ENCODE results near the gene CCDC74B. TPM values are rescaled to one million over a fixed set of nuclear protein-coding genes. Genes with fewer than 3 reads are reported as not detected.
"Not testable (repeated sequence)": the region's sequence is repeated elsewhere in the genome, so short reads cannot be mapped to it uniquely, and the experiment has no call there.

CCDC74B gene
- total RNA-seq, 3 donors from 2014 or later (not counting 1 experiment from before 2014, with no cell fraction given), result 0.25 to 1.4 (median 0.28) TPM

- Histone ChIP-seq H3K36me3 (ENCODE audit: control insufficient read depth, insufficient read depth, low read length) (peaks cover 22% of the 10 kb centered on the region), H3K27ac (ENCODE audit: low read length) (no peak overlapping the region), H3K27me3 (ENCODE audit: control insufficient read depth, insufficient read depth, low read length) (no peaks in the 10 kb centered on the region), H3K4me3 (ENCODE audit: low read length) (no peak overlapping the region), H3K4me1 (ENCODE audit: control insufficient read depth, insufficient read depth, low read length) (peaks cover 21% of the 10 kb centered on the region), H3K9me3 (ENCODE audit: control insufficient read depth, insufficient read depth, low read length) (no peaks in the 10 kb centered on the region)
- intact Hi-C loops (cut with micrococcal nuclease), result no loop called here
- ATAC-seq (no peak), DNase-seq (no peak)
- H3K27ac Mint-ChIP-seq, result peak overlapping the region; percentile 36 to 46
- H3K4me1 Mint-ChIP-seq, result peaks cover 10 to 14% of the 10 kb centered on the region in 2 donors
- TF ChIP-seq CTCF (IDR thresholded peaks at IDR 0.05), result no peak
- H3K36me3 Mint-ChIP-seq, result no peaks in the 10 kb centered on the region
- WGBS (ENCODE audit: insufficient coverage), result 96% methylated on average over 8 of the region's 9 CpGs
- H3K4me3 Mint-ChIP-seq, result no peak overlapping the region
- H3K27me3 Mint-ChIP-seq (ENCODE audit: low read depth in 2 of 2), result no peaks in the 10 kb centered on the region
- no peaks in the 10 kb centered on the region for H3K9me3 Mint-ChIP-seq
Observed at GRCh38 chr2:130156624-130157004, 11.7 kb upstream of the CCDC74B start.

- H3K4me3 ChIP-seq (ENCODE audit: low read length); ATAC-seq; H3K27me3 ChIP-seq (ENCODE audit: control insufficient read depth, insufficient read depth, low read length); H3K9me3 Mint-ChIP-seq; H3K27me3 Mint-ChIP-seq (ENCODE audit: low read depth in 2 of 2); H3K36me3 Mint-ChIP-seq; intact Hi-C loops (cut with micrococcal nuclease); H3K27ac ChIP-seq (ENCODE audit: low read length); H3K9me3 ChIP-seq (ENCODE audit: control insufficient read depth, insufficient read depth, low read length); H3K4me3 Mint-ChIP-seq: not testable (repeated sequence)
- Histone ChIP-seq H3K4me1 (ENCODE audit: control insufficient read depth, insufficient read depth, low read length) (peaks cover 21% of the 10 kb centered on the region), H3K36me3 (ENCODE audit: control insufficient read depth, insufficient read depth, low read length) (peaks cover 22% of the 10 kb centered on the region)
- H3K4me1 Mint-ChIP-seq, result peaks cover 10 to 14% of the 10 kb centered on the region in 2 donors
- 90% methylated on average over 16 of the region's 16 CpGs for WGBS (ENCODE audit: insufficient coverage)
- peak overlapping the region; percentile 46 to 76 for H3K27ac Mint-ChIP-seq
- peak in 1 of 2 donors; percentile 48 for DNase-seq
Observed at GRCh38 chr2:130155956-130156623, 11.2 kb upstream of the CCDC74B start.

- no peak for TF ChIP-seq CTCF (IDR thresholded peaks at IDR 0.05)
- Histone ChIP-seq H3K4me3 (ENCODE audit: low read length) (no peak overlapping the region), H3K4me1 (ENCODE audit: control insufficient read depth, insufficient read depth, low read length) (peaks cover 21% of the 10 kb centered on the region), H3K27me3 (ENCODE audit: control insufficient read depth, insufficient read depth, low read length) (no peaks in the 10 kb centered on the region), H3K9me3 (ENCODE audit: control insufficient read depth, insufficient read depth, low read length) (no peaks in the 10 kb centered on the region), H3K36me3 (ENCODE audit: control insufficient read depth, insufficient read depth, low read length) (peaks cover 22% of the 10 kb centered on the region), H3K27ac (ENCODE audit: low read length) (no peak overlapping the region)
- no peaks in the 10 kb centered on the region for H3K9me3 Mint-ChIP-seq
- no peak for ATAC-seq
- DNase-seq, result no peak
- H3K27me3 Mint-ChIP-seq (ENCODE audit: low read depth in 2 of 2), result no peaks in the 10 kb centered on the region
- intact Hi-C loops (cut with micrococcal nuclease), result no loop called here
- H3K27ac Mint-ChIP-seq, result peak overlapping the region in 1 of 2 donors; percentile 76
- no peaks in the 10 kb centered on the region for H3K36me3 Mint-ChIP-seq
- peaks cover 10 to 14% of the 10 kb centered on the region in 2 donors for H3K4me1 Mint-ChIP-seq
- 98% methylated on average over 29 of the region's 29 CpGs for WGBS (ENCODE audit: insufficient coverage)
- H3K4me3 Mint-ChIP-seq, result no peak overlapping the region
Observed at GRCh38 chr2:130154773-130155765, 10.2 kb upstream of the CCDC74B start.

- H3K36me3 Mint-ChIP-seq; H3K27me3 ChIP-seq (ENCODE audit: control insufficient read depth, insufficient read depth, low read length); H3K27me3 Mint-ChIP-seq (ENCODE audit: low read depth in 2 of 2); H3K27ac ChIP-seq (ENCODE audit: low read length); H3K4me3 Mint-ChIP-seq; intact Hi-C loops (cut with micrococcal nuclease); ATAC-seq; H3K9me3 ChIP-seq (ENCODE audit: control insufficient read depth, insufficient read depth, low read length); H3K9me3 Mint-ChIP-seq; H3K4me3 ChIP-seq (ENCODE audit: low read length); H3K27ac Mint-ChIP-seq; DNase-seq: not testable (repeated sequence)
- H3K4me1 Mint-ChIP-seq, result peaks cover 10 to 14% of the 10 kb centered on the region in 2 donors
- peaks cover 21% of the 10 kb centered on the region for H3K4me1 ChIP-seq (ENCODE audit: control insufficient read depth, insufficient read depth, low read length)
- peaks cover 22% of the 10 kb centered on the region for H3K36me3 ChIP-seq (ENCODE audit: control insufficient read depth, insufficient read depth, low read length)
- 96% methylated on average over 8 of the region's 8 CpGs for WGBS (ENCODE audit: insufficient coverage)
Observed at GRCh38 chr2:130154423-130154770, 9.5 kb upstream of the CCDC74B start.

GRCh38 chr2:130153721-130154422 is 9.0 kb upstream of the CCDC74B start:
- H3K9me3 Mint-ChIP-seq; H3K9me3 ChIP-seq (ENCODE audit: control insufficient read depth, insufficient read depth, low read length); H3K4me3 Mint-ChIP-seq; H3K27me3 Mint-ChIP-seq (ENCODE audit: low read depth in 2 of 2); H3K4me3 ChIP-seq (ENCODE audit: low read length); H3K27ac Mint-ChIP-seq; ATAC-seq; intact Hi-C loops (cut with micrococcal nuclease); H3K27me3 ChIP-seq (ENCODE audit: control insufficient read depth, insufficient read depth, low read length); H3K27ac ChIP-seq (ENCODE audit: low read length); DNase-seq; H3K36me3 Mint-ChIP-seq: not testable (repeated sequence)
- 95% methylated on average over 17 of the region's 23 CpGs for WGBS (ENCODE audit: insufficient coverage)
- peaks cover 10 to 14% of the 10 kb centered on the region in 2 donors for H3K4me1 Mint-ChIP-seq
- Histone ChIP-seq H3K36me3 (ENCODE audit: control insufficient read depth, insufficient read depth, low read length) (peaks cover 22% of the 10 kb centered on the region), H3K4me1 (ENCODE audit: control insufficient read depth, insufficient read depth, low read length) (peaks cover 18% of the 10 kb centered on the region)
